Measurements from ENCODE around the gene CHST15.
"Not testable (repeated sequence)": the region's sequence is repeated elsewhere in the genome, so short reads cannot be mapped to it uniquely, and the experiment has no call there.

Gene CHST15

DNA sequence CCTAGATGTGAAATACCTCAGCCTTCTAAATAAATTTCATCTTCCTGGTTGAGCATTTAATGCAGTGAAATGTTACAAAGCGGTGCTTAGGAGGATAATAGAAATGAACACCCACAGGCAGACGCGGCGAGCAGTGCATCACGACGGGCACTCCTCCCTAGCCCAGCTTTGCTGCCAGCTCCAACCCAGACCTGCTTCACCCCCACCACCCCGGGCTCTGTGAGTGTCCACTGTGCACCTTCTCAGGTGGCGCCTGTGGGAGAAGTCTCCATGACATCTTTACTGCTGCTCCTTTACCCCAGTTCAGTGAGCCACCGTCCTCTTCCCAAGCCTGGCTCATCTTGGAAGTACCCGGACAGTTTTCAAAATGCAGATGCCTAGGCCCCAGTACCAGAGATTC lies 5.2 kb upstream of the CHST15 start:
- H3K9ac ChIP-seq (ENCODE audit: low read depth, low read length, poor library complexity, severe bottlenecking): no peak overlapping the region
- no peaks in the 10 kb centered on the region for H3K36me3 ChIP-seq (ENCODE audit: insufficient read depth, low read length)
- no peak overlapping the region for H3K4me2 ChIP-seq (ENCODE audit: low read depth, low read length, poor library complexity, severe bottlenecking)
- no peaks in the 10 kb centered on the region for H4K20me1 ChIP-seq (ENCODE audit: insufficient read depth, low read length, poor library complexity, severe bottlenecking)
- H3K9me3 ChIP-seq (ENCODE audit: insufficient read depth, low read depth, low read length): no peaks in the 10 kb centered on the region
- H3K27me3 ChIP-seq (ENCODE audit: insufficient read depth, low read length, poor library complexity, severe bottlenecking): no peaks in the 10 kb centered on the region
- no peaks in the 10 kb centered on the region for H3K9me2 ChIP-seq (replicated peaks; ENCODE audit: low read depth, low read length)
- no peak overlapping the region for H3K4me3 ChIP-seq (ENCODE audit: low read length, poor library complexity, severe bottlenecking)
- TF ChIP-seq, protein P1, sequence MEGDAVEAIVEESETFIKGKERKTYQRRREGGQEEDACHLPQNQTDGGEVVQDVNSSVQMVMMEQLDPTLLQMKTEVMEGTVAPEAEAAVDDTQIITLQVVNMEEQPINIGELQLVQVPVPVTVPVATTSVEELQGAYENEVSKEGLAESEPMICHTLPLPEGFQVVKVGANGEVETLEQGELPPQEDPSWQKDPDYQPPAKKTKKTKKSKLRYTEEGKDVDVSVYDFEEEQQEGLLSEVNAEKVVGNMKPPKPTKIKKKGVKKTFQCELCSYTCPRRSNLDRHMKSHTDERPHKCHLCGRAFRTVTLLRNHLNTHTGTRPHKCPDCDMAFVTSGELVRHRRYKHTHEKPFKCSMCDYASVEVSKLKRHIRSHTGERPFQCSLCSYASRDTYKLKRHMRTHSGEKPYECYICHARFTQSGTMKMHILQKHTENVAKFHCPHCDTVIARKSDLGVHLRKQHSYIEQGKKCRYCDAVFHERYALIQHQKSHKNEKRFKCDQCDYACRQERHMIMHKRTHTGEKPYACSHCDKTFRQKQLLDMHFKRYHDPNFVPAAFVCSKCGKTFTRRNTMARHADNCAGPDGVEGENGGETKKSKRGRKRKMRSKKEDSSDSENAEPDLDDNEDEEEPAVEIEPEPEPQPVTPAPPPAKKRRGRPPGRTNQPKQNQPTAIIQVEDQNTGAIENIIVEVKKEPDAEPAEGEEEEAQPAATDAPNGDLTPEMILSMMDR (conservative IDR thresholded peaks at IDR 0.05; ENCODE audit: low read length): no peak
- no peak for TF ChIP-seq EZH2phosphoT487 (IDR thresholded peaks at IDR 0.05; ENCODE audit: borderline replicate concordance)
- no peaks in the 10 kb centered on the region for H3K79me2 ChIP-seq (ENCODE audit: insufficient read depth, low read length)
- H3K4me1 ChIP-seq (ENCODE audit: insufficient read depth, low read length, poor library complexity, severe bottlenecking): no peaks in the 10 kb centered on the region
- no peaks in the 10 kb centered on the region for H3F3A ChIP-seq (ENCODE audit: low read depth)
- H2AFZ ChIP-seq (ENCODE audit: low read length): no peak overlapping the region

DNA sequence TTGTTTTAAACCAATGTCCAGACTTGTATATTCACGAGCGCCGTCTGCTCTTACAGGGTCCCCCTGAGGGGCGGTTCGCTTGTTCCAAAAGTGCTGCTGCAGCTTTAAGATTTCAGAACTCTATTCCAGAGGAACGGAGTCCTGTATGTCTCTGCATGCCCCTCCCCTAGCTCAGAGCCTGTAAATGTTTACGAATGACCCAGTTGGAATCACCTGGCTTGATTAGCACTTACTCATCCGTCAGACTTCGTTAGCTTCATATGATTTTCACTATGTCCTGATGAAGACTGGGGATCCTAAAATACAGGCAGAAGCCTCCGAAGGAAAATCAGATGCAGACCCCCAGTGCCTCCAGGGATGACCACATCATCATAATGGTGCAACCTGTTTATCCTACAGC lies 4.5 kb upstream of the CHST15 start:
- H3K27me3 ChIP-seq (ENCODE audit: insufficient read depth, low read length, poor library complexity, severe bottlenecking): no peaks in the 10 kb centered on the region
- no peak overlapping the region for H2AFZ ChIP-seq (ENCODE audit: low read length)
- no peaks in the 10 kb centered on the region for H4K20me1 ChIP-seq (ENCODE audit: insufficient read depth, low read length, poor library complexity, severe bottlenecking)
- no peaks in the 10 kb centered on the region for H3K9me2 ChIP-seq (replicated peaks; ENCODE audit: low read depth, low read length)
- TF ChIP-seq EZH2phosphoT487 (IDR thresholded peaks at IDR 0.05; ENCODE audit: borderline replicate concordance): no peak
- TF ChIP-seq, protein P1 (conservative IDR thresholded peaks at IDR 0.05; ENCODE audit: low read length): no peak
- no peaks in the 10 kb centered on the region for H3K9me3 ChIP-seq (ENCODE audit: insufficient read depth, low read depth, low read length)
- H3K9ac ChIP-seq (ENCODE audit: low read depth, low read length, poor library complexity, severe bottlenecking): no peak overlapping the region
- no peak overlapping the region for H3K4me3 ChIP-seq (ENCODE audit: low read length, poor library complexity, severe bottlenecking)
- H3K79me2 ChIP-seq (ENCODE audit: insufficient read depth, low read length): no peaks in the 10 kb centered on the region
- H3K4me2 ChIP-seq (ENCODE audit: low read depth, low read length, poor library complexity, severe bottlenecking): no peak overlapping the region
- no peaks in the 10 kb centered on the region for H3K36me3 ChIP-seq (ENCODE audit: insufficient read depth, low read length)
- no peaks in the 10 kb centered on the region for H3F3A ChIP-seq (ENCODE audit: low read depth)
- H3K4me1 ChIP-seq (ENCODE audit: insufficient read depth, low read length, poor library complexity, severe bottlenecking): no peaks in the 10 kb centered on the region

DNA sequence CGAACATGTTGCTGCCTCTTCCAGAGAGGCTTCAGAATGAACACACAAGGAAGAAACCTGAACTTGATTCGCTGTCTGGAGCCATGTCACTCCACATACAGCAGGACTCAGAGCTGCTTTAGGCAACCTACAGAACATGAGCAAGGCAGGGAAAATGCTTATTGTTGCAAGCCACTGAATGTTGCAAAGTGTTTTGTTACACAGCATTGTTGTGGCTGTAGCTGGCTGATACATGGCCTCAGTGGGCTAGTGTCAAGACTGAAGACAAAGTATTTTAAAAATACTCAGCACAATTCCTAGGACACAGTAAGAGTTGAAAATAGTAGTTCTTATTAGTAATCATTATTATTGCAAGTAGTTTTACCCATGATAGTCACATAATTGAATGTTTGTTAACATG lies 3.1 kb upstream of the CHST15 start:
- H3K9me3 ChIP-seq (ENCODE audit: insufficient read depth, low read depth, low read length): no peaks in the 10 kb centered on the region
- no peak for TF ChIP-seq EZH2phosphoT487 (IDR thresholded peaks at IDR 0.05; ENCODE audit: borderline replicate concordance)
- TF ChIP-seq, protein P1 (conservative IDR thresholded peaks at IDR 0.05; ENCODE audit: low read length): no peak

DNA sequence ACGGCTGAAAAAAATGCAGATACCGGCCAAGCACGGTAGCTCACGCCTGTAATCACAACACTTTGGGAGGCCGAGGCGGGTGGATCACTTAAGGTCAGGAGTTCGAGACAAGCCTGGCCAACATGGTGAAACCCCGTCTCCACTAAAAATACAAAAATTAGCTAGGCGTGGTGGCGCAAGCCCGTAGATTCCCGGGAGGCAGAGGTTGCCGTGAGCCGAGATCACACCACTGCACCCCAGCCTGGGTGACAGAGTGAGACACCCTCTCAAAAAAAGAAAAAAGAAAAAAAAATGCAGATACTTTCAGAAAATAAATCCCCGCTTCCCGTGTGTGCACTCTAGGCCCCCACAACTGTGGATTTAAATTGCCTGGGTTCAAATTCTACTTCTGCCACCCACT lies 2.4 kb upstream of the CHST15 start:
- not testable (repeated sequence) for H3K79me2 ChIP-seq (ENCODE audit: insufficient read depth, low read length); H3K4me2 ChIP-seq (ENCODE audit: low read depth, low read length, poor library complexity, severe bottlenecking); H4K20me1 ChIP-seq (ENCODE audit: insufficient read depth, low read length, poor library complexity, severe bottlenecking); H3F3A ChIP-seq (ENCODE audit: low read depth); H2AFZ ChIP-seq (ENCODE audit: low read length); H3K9ac ChIP-seq (ENCODE audit: low read depth, low read length, poor library complexity, severe bottlenecking); H3K36me3 ChIP-seq (ENCODE audit: insufficient read depth, low read length); H3K9me3 ChIP-seq (ENCODE audit: insufficient read depth, low read depth, low read length); H3K4me1 ChIP-seq (ENCODE audit: insufficient read depth, low read length, poor library complexity, severe bottlenecking); H3K27me3 ChIP-seq (ENCODE audit: insufficient read depth, low read length, poor library complexity, severe bottlenecking); H3K9me2 ChIP-seq (replicated peaks; ENCODE audit: low read depth, low read length); H3K4me3 ChIP-seq (ENCODE audit: low read length, poor library complexity, severe bottlenecking)

More for the DNA sequence above, 3.1 kb upstream of the CHST15 start:
- Histone ChIP-seq H3K79me2 (ENCODE audit: insufficient read depth, low read length) (no peaks in the 10 kb centered on the region), H3K4me2 (ENCODE audit: low read depth, low read length, poor library complexity, severe bottlenecking) (no peak overlapping the region), H3K36me3 (ENCODE audit: insufficient read depth, low read length) (no peaks in the 10 kb centered on the region), H4K20me1 (ENCODE audit: insufficient read depth, low read length, poor library complexity, severe bottlenecking) (no peaks in the 10 kb centered on the region), H3K9ac (ENCODE audit: low read depth, low read length, poor library complexity, severe bottlenecking) (no peak overlapping the region), H3K9me2 (replicated peaks; ENCODE audit: low read depth, low read length) (no peaks in the 10 kb centered on the region), H3K4me3 (ENCODE audit: low read length, poor library complexity, severe bottlenecking) (no peak overlapping the region), H3F3A (ENCODE audit: low read depth) (no peaks in the 10 kb centered on the region), H3K4me1 (ENCODE audit: insufficient read depth, low read length, poor library complexity, severe bottlenecking) (no peaks in the 10 kb centered on the region), H2AFZ (ENCODE audit: low read length) (no peak overlapping the region), H3K27me3 (ENCODE audit: insufficient read depth, low read length, poor library complexity, severe bottlenecking) (no peaks in the 10 kb centered on the region)

All from Loucy (cell line).